Muscle layer of duodenum (tissue), 2 donors: Measurements from ENCODE around the gene PRDM2.

Source experiments
- H3K27ac ChIP-seq: one replicate; pipeline ENCODE4 v1.7.0; 2013; ENCODE audit warnings: mild to moderate bottlenecking, low read length
- H3K27me3 ChIP-seq: one replicate; pipeline ENCODE4 v1.7.0; 2013; ENCODE audit warnings: low read depth, mild to moderate bottlenecking, control low read depth, low read length
- H3K36me3 ChIP-seq, 2 donors: one replicate each; pipeline ENCODE4 v1.7.0; 2013; ENCODE audit warnings: low read length in 2 of 2, control low read depth in 1 of 2, mild to moderate bottlenecking in 1 of 2; ENCODE audit not compliant: insufficient read depth in 2 of 2, control insufficient read depth in 1 of 2
- H3K4me1 ChIP-seq, 2 donors: one replicate each; pipeline ENCODE4 v1.7.0; 2013; ENCODE audit warnings: low read length in 2 of 2, mild to moderate bottlenecking in 2 of 2, control low read depth in 1 of 2, moderate library complexity in 1 of 2; ENCODE audit not compliant: insufficient read depth in 2 of 2, control insufficient read depth in 1 of 2
- H3K4me3 ChIP-seq, 2 donors: one replicate each; pipeline ENCODE4 v1.7.0; 2013; ENCODE audit warnings: low read length in 2 of 2, low read depth in 1 of 2, mild to moderate bottlenecking in 1 of 2
- H3K9me3 ChIP-seq, 2 donors: one replicate each; pipeline ENCODE4 v1.7.0; 2013; ENCODE audit warnings: low read length in 2 of 2, control low read depth in 1 of 2, mild to moderate bottlenecking in 1 of 2; ENCODE audit not compliant: control insufficient read depth in 1 of 2
- donor health status: healthy.

Gene PRDM2

GRCh38 chr1:13871413-13871812 is 171.4 kb downstream of the PRDM2 start:
- no peak overlapping the region for H3K27ac ChIP-seq
- no peaks in the 10 kb centered on the region for H3K27me3 ChIP-seq
- no peak overlapping the region for H3K4me3 ChIP-seq
- H3K36me3 ChIP-seq, result no peaks in the 10 kb centered on the region
- H3K4me1 ChIP-seq, result no peaks in the 10 kb centered on the region
- H3K9me3 ChIP-seq, result peaks cover 0 to 4% of the 10 kb centered on the region in 2 donors

GRCh38 chr1:13871886-13872285 is 171.9 kb downstream of the PRDM2 start:
- Histone ChIP-seq H3K27me3 (no peaks in the 10 kb centered on the region), H3K27ac (no peak overlapping the region), H3K4me1 (no peaks in the 10 kb centered on the region), H3K9me3 (peaks cover 0 to 4% of the 10 kb centered on the region in 2 donors), H3K36me3 (no peaks in the 10 kb centered on the region), H3K4me3 (no peak overlapping the region)

GRCh38 chr1:13873032-13873431 is 173.0 kb downstream of the PRDM2 start:
- no peaks in the 10 kb centered on the region for H3K36me3 ChIP-seq
- no peaks in the 10 kb centered on the region for H3K27me3 ChIP-seq
- H3K4me3 ChIP-seq, result no peak overlapping the region

More at GRCh38 chr1:13873032-13873431, 173.0 kb downstream of the PRDM2 start:
- Histone ChIP-seq H3K4me1 (no peaks in the 10 kb centered on the region), H3K9me3 (peaks cover 0 to 4% of the 10 kb centered on the region in 2 donors), H3K27ac (no peak overlapping the region)
